ENCODE results near the gene WDR36. TPM values are rescaled to one million over a fixed set of nuclear protein-coding genes. Genes with fewer than 3 reads are reported as not detected.

Gene WDR36
- total RNA-seq: 43.6 TPM

GRCh38 chr5:111092062-111092853 is at the start of gene WDR36:
TSS of gene WDR36 (plus strand) at chr5:111092348. CDS start at chr5:111092457, 109 bp downstream.
- DNase-seq (ENCODE audit: low spot score in 2 of 2) (peak; percentile 71 to 76), FAIRE-seq (no peak)

DNA sequence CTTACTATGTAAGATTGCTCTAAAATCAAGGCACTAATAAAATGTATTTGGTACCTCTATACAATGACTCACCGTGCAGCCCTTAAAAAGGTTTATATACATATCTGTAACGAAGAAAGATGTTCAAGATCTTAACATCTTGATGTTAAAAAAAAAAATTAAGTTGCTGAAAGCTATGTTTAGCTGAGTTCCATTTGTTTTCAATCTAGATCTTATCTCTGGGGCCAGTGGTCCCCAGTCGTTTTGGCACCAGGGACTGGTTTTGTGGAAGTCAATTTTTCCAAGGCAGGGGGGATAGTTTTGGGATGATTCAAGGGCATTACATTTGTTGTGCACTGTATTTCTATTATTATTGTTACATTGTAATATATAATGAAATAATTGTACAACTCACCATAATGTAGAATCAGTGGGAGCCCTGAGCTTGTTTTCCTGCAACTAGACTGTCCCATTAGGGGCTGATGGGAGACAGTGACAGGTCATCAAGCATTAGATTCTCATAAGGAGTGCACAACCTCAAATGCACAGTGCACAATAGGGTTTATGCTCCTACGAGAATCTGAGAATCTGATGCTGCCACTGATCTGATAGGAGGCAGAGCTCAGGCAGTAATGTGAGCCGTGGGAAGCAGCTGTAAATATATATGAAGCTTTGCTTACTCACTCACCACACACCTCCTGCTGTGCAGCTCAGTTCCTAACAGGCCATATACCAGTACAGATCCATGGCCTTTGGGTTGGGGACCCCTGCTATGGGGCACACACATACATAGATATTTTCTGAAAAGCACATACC is 48.2 kb upstream of the WDR36 start:
- FAIRE-seq (no peak), DNase-seq (ENCODE audit: low spot score in 2 of 2) (no peak)

DNA sequence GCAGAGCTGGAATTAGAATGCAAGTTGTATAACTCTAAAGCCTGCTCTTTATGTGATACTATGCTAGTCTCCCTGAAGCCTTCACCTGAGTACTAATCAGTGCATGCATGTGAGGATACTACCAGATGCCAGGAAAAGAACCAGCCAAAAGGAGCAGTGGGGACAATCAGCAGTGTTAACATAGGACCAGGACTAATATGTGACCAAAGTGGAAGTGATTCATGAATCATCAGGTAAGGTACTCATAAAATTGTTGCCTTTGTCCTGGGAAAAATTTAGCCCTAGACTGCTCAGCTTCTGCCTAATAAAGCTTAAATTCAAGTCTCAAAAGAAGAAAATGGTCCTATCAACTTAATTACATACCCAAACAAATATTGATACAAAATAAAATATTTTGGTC is 34.1 kb upstream of the WDR36 start:
- FAIRE-seq (no peak), DNase-seq (ENCODE audit: low spot score in 2 of 2) (no peak)

DNA sequence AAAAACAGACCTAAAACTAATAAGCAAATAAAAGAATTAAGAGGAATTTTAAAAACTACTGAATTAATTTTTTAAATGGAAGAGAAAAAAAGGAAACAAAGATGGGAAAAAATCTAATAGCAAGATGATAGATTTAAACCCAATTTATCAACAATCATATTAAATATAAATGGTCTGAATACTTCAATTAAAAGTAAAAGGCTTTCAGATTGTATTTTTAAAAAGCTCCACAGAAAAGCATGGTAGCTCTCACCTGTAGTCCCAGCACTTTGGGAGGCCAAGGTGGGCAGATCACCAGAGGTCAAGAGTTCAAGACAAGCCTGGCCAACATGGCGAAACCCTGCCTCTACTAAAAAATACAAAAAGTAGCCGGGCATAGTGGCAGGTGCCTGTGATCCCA is 32.0 kb upstream of the WDR36 start:
- no peak for DNase-seq (ENCODE audit: low spot score in 2 of 2)
- no peak for FAIRE-seq

DNA sequence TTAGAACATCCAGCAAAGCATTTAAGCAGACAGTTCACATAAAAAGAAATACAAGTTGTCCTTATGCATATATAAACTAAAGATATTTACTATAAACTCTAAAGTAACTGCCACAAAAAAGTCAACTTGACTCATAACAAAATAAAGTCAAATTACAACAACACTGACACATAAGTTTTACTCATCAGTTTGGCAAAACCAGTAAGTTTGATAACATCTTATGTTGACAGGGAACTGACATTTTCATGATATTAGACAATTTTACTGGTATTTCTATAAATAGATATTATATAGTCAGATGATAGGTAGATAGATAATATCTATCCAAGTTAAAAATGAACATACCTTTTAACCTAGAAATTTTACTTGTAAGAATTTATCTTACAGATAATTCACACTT is 30.5 kb upstream of the WDR36 start:
- FAIRE-seq (no peak), DNase-seq (ENCODE audit: low spot score in 2 of 2) (no peak)

GRCh38 chr5:111063709-111064322 is 28.3 kb upstream of the WDR36 start:
- DNase-seq (ENCODE audit: low spot score in 2 of 2): no peak
- FAIRE-seq: no peak

DNA sequence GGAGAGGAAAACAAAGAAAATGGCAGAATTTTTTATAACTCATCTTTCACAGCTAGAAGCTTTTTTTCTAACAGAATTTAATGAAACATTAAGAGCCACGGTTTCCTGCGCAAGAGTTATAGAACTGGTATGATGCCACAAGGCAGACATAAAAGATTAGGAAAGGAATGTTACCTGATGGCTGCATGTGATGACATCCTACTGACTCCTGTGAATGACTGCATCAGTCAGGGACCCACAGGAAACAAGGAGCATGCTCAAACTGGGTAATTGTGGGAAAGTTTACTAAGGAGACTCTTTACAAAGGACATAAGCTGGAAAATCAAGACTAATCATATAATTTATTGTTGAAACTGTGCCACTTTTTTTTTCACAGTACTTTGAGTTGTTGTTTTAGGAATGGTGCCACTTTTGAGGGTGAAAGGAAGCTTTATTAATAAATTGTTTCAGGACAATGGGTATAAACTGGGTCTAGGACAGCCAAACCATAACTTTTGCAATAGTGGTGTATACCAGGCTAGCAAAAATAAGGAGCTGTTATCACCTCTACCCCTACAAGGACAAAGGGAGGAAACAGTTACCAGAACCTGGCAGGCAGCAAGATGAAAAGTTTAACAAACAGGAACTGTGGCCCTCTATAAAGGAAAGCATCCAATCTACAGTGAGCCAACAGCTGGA is 25.7 kb upstream of the WDR36 start:
- DNase-seq (ENCODE audit: low spot score in 2 of 2) (no peak), FAIRE-seq (no peak)

DNA sequence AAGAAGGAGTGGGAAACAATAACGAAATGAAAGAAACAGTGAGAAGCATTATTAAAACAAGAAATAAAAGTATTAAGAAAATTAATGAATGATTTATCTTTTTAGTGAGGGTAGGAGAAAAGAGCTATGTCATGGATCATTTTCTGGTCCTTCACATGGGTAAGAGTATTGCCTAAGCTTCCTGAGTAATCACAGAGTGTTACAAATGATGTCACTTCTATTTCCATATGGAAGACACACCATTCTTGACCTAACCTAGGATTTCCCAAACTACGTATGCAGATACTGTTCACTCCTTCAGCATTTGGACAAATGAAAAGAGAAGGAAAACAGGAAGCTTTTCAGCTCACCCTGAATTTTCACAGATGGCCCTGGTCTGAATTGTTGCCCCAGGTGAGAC is 23.9 kb upstream of the WDR36 start:
- no peak for DNase-seq (ENCODE audit: low spot score in 2 of 2)
- FAIRE-seq: no peak

DNA sequence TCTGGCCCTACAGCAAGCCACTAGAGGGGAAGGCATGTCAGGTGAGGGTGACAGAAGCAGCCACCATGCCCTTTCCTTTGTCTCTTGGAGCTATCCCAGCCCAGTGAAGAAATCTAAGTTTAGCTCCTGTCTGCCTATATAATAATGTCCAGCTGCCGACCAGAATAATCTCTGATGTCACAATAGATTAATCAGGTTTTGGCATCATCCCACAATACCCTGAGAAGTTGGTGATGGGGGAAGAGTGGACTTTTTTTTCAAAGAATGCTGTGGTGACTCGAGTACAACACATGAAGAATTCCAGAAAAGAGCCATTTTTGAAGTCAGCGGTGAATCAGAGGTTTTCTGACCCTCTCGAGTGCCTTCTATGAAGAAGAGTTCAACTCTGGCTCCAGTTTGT is 22.3 kb upstream of the WDR36 start:
- no peak for DNase-seq (ENCODE audit: low spot score in 2 of 2)
- FAIRE-seq: no peak

DNA sequence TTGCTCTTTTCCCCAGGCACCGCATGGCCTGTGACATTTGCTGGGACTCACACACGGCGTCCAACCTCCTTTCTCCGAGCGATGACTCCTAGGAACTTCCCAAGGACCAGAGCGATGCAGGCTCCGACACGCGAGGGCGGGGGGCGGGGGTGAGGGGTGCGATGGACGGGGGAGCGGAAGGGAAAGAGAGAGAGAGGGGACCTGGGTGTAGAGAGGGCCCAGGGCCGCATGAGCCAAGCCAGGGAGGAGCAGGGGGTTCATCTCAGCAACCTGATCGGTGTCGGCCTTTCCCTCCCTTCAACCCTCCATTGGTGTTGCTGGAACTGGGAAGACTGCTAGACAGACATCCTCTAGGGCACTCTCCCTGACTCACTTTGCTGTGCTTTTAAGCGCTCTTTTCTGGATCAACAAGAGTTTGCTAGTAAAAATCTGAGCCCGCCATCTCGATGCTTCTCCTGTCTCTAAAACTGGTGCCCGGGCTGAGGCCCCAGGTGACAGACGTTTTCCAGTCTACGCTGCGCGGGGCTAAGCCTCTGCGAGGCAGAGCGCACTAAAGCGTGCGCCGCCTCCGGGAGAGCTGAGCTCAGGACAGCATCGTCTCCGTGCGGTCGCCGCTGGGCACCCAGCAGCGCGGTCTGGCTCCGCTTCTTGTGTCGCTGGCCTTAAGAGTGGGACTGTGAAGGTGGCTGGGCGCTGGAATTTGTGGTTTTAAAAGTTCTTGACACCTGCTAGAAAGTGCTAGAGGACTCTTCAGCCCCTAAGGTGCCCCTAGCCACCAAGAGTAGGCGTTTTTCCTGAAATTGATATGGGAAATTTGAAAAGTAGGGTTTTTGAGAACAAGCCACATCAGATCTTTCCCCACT is 21.6 kb upstream of the WDR36 start:
- DNase-seq (ENCODE audit: low spot score in 2 of 2) (peak in 1 of 2 donors; percentile 27), FAIRE-seq (no peak)

DNA sequence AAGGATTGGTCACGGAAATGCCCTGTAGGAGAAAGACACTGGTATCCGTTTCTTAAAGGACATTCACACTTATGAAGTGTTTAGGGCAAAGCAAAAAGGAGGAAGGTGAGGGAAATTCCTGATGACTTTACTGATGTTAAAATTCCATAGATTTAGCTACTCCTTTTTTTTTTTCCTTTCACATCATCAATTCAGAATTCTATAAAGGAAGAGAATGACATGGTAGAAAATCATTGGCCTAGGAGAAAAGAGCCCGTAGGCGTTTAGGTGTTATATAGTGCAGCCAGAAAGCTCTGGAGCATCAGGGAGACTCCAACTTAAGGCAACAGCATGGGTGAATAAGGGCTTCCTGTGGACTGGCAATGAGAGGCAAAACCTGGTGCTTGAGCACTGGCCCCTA is 20.7 kb upstream of the WDR36 start, which contains the start of gene TSLP:
Gene TSLP (plus strand): TSS at position 301 of the 400 bp plus-strand sequence. CDS start 178 bp downstream, outside the sequence.
- FAIRE-seq: no peak
- DNase-seq (ENCODE audit: low spot score in 2 of 2): no peak

- DNase-seq (ENCODE audit: low spot score in 2 of 2) (peak in 1 of 2 donors; percentile 60), FAIRE-seq (no peak)
Measured at GRCh38 chr5:111072949-111073682, 19.0 kb upstream of the WDR36 start.

GRCh38 chr5:111074244-111074643 is 17.9 kb upstream of the WDR36 start:
- DNase-seq (ENCODE audit: low spot score in 2 of 2) (no peak), FAIRE-seq (no peak)

DNA sequence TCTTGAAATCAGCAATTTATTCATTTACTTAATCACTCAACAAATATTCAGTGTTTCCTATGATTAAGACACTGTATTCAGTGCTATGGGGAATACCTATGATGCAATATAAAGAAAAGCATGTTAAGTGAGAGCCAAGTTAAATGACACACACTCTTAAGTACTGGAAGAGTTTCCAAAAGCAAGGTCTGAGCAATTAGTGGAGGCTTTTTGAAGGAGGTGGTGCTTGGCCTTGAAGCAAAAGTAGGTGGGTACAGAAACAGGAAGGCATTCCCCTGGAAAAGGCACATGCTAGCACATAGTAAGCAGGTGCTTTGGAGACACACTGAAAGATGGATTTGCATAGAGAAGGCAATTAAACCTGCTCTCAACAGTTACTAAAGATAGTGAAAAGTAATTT is 16.6 kb upstream of the WDR36 start:
- FAIRE-seq (no peak), DNase-seq (ENCODE audit: low spot score in 2 of 2) (no peak)

GRCh38 chr5:111076091-111076490 is 16.1 kb upstream of the WDR36 start:
- FAIRE-seq (no peak), DNase-seq (ENCODE audit: low spot score in 2 of 2) (no peak)

- FAIRE-seq (no peak), DNase-seq (ENCODE audit: low spot score in 2 of 2) (no peak)
Measured at GRCh38 chr5:111077678-111078077, 14.5 kb upstream of the WDR36 start.

DNA sequence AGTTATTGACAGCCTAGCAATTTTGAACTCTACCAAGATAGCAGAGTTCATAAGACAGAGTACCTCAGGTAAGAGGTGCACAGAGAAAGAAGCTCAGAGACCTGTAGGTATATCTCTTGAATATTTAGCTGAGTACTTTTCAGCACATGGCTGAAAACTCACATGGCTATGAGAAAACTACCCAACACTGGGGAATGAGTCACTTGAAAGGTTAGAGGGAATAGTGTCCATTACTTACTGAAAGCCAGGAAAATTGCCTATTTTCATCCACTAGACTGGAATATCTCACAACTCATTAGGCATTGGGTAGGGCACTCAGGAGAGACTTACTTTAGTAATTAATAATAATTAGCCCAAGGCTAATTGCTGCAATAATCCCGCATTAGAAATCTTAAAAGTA is 12.3 kb upstream of the WDR36 start:
- DNase-seq (ENCODE audit: low spot score in 2 of 2) (no peak), FAIRE-seq (no peak)

- DNase-seq (ENCODE audit: low spot score in 2 of 2): no peak
- no peak for FAIRE-seq
Measured at GRCh38 chr5:111083323-111083722, 8.8 kb upstream of the WDR36 start.

DNA sequence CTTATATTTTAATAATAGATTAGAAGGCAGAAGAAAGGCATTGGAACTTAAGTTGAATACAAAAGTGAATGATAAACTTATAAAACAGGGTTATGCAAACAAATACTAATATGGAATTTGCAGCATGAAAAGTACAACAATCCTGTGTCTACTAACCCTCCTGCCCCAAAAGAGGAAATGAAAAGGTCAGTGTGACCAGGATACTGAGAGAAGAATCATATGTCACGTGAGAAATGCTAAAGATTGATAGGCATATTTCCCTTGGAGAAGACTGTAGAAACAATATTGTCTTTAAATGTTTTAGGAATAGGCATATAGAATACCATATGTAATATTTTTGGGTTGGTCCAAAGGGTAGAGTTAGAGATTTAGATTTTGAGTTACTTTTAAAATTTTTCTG is 3.8 kb downstream of the WDR36 start:
- DNase-seq (ENCODE audit: low spot score in 2 of 2) (no peak), FAIRE-seq (no peak)
